ENCODE results near the gene RCSD1.

Gene RCSD1

GRCh38 chr1:167746988-167747655 is 117.1 kb downstream of the RCSD1 start:
- no peak for DNase-seq (ENCODE audit: low read depth)

- DNase-seq (ENCODE audit: low read depth): no peak
Observed at GRCh38 chr1:167747988-167748387, 118.0 kb downstream of the RCSD1 start.

GRCh38 chr1:167748906-167749305 is 118.9 kb downstream of the RCSD1 start:
- no peak for DNase-seq (ENCODE audit: low read depth)

GRCh38 chr1:167749741-167750140 is 119.7 kb downstream of the RCSD1 start:
- no peak for DNase-seq (ENCODE audit: low read depth)

- DNase-seq (ENCODE audit: low read depth): no peak
Observed at GRCh38 chr1:167750641-167751040, 120.6 kb downstream of the RCSD1 start.

- DNase-seq (ENCODE audit: low read depth): no peak
Observed at GRCh38 chr1:167751676-167752075, 121.6 kb downstream of the RCSD1 start.

DNA sequence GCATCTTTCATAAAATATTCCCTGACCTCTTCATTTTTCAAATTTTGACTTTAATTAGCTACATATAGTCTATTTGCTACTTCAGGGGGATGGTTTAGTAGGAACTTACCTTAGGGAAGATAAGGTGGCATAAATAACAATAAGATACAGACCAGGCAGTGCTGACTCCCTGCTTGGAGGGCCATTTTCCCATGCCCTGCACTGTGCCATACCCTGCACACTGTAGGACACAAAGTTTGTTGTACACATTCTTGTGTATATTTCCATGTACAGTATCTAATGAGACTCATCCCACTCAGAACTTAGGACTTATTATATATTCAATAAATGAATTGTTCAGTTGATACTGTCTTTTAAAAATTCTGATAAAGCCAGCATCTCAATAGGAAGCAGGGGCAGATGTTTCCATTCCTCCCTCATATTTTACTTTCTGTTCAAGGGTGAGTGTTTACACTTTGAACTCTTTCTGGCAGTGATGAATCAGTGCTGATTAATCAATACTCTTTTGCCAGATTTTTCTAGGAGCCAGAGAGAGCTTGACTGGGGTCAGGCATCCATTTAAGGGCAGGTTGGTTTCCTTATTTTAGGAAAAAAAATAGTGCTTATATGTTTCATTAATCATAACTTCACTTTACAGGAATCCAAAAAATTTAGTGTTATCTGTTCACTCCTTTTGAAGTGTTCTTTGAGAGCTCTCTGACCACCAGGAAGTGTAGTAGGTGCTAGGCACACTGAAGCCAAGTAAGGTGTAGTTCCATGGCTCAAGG is 122.4 kb downstream of the RCSD1 start:
- no peak for DNase-seq (ENCODE audit: low read depth)

DNA sequence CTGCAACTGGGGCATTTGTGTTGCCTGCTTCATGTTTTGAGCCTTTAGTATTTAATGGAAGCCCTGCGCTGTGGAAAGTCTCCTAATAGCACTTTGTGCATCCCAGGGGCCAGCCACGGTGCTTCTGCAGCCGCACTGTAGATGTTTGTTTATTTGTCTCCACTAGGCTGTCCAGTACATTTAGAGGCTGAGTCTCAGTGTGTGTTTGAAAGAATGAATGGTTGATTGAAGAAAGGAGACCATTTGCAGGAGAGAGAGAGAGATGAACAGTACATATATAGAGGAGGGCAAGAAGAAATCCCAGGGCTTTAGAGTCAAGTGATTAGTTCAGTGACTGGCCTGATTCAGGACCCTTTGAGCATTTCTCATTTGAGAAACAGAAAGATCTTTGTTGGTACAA is 125.6 kb downstream of the RCSD1 start:
- no peak for DNase-seq (ENCODE audit: low read depth)

Measured in activated T-cell treated with anti-CD3 and anti-CD28 coated beads for 48 hours (primary cell).